ENCODE results near the gene THG1L. TPM values are rescaled to one million over a fixed set of nuclear protein-coding genes. Genes with fewer than 3 reads are reported as not detected.

Gene THG1L
- total RNA-seq, 2 donors from 2014 or later: 14.1 to 16.9 TPM

GRCh38 chr5:157758706-157759105, 27.5 kb downstream of the THG1L start:
- DNase-seq (ENCODE audit: low spot score): no peak
- intact Hi-C loops (cut with DNase I): no loop called here

DNA sequence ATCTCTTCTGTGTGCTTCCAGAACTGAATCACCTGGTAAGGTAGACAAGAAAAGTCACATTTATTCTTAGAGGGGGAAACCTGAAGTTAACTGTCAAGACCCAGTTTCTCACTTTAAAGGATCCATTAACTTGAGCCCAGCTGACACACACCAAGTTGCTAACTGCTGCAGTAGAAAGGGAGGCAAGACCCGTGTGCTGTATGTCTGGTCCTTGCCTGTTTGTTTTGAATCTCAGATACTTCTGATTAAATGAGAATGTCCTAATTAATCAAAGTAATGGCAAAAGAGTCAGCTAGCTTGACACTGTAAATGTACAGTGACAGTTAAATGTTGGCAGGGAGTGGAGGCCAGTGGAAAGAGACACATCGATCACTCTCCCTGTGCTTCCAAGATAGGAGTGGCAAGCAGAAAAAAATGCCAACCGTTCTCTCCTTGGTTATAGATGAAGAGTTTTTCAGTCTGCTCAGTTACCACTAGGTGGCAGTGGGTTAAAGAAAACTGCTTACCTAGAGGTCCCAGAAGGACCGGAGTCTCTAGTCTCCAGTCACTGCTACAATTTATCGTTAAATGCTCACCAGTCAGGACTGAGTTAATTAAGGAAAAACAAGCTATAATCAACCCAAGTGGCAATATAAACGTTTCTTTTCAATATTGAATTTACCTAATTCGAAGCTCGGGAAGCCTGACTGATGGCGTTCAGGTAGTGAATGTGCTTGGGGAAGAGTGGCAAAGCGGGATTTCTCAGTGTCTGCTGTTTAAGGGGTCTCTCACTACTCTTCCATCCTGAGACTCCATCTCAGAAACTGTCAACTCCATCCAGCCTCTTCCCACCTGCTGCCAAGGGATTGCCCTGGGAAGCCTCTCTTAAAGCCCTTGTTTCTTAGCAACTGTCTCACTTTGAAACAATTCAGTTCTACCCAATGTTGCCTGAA, 30.7 kb downstream of the THG1L start:
- Histone ChIP-seq H3K4me3 (no peak overlapping the region), H3K4me1 (replicated peaks) (no peaks in the 10 kb centered on the region), H3K36me3 (no peaks in the 10 kb centered on the region), H3K27ac (no peak overlapping the region), H3K27me3 (replicated peaks; ENCODE audit: insufficient read depth) (no peaks in the 10 kb centered on the region), H3K9me3 (no peaks in the 10 kb centered on the region)
- no peak for TF ChIP-seq POLR2A (IDR thresholded peaks at IDR 0.05)
- peak; percentile 47 to 76 (median 66) for TF ChIP-seq CTCF (IDR thresholded peaks at IDR 0.05)
- intact Hi-C loops (cut with DNase I): loop anchor here (10.0 kb wide), 1 partner anchor 1373 kb away; no protein-coding TSS in a partner anchor
- peak; percentile 36 for DNase-seq (ENCODE audit: low spot score)
- WGBS: 30% methylated on average over 10 of the region's 10 CpGs

More at GRCh38 chr5:157758706-157759105, 27.5 kb downstream of the THG1L start:
- H3K4me1 ChIP-seq (replicated peaks): no peaks in the 10 kb centered on the region
- no peak for TF ChIP-seq POLR2A (IDR thresholded peaks at IDR 0.05)
- no peak for TF ChIP-seq POLR2AphosphoS5 (IDR thresholded peaks at IDR 0.05)
- no peak for TF ChIP-seq CTCF (IDR thresholded peaks at IDR 0.05)
- no peak overlapping the region for H3K4me3 ChIP-seq
- no peaks in the 10 kb centered on the region for H3K9me3 ChIP-seq
- H3K36me3 ChIP-seq: no peaks in the 10 kb centered on the region
- H3K27me3 ChIP-seq (replicated peaks; ENCODE audit: insufficient read depth): no peaks in the 10 kb centered on the region
- no peak overlapping the region for H3K27ac ChIP-seq
- 83% methylated on average over 1 of the region's 1 CpG for WGBS

- TF ChIP-seq POLR2A (IDR thresholded peaks at IDR 0.05) (no peak), POLR2AphosphoS5 (IDR thresholded peaks at IDR 0.05) (no peak), CTCF (IDR thresholded peaks at IDR 0.05) (no peak)
- intact Hi-C loops (cut with DNase I): loop anchor here (10.0 kb wide), 1 partner anchor 1370 kb away; no protein-coding TSS in a partner anchor
- Histone ChIP-seq H3K27ac (no peak overlapping the region), H3K9me3 (no peaks in the 10 kb centered on the region), H3K4me3 (no peak overlapping the region), H3K36me3 (no peaks in the 10 kb centered on the region), H3K4me1 (replicated peaks) (no peaks in the 10 kb centered on the region), H3K27me3 (replicated peaks; ENCODE audit: insufficient read depth) (no peaks in the 10 kb centered on the region)
- 84% methylated on average over 6 of the region's 6 CpGs for WGBS
- DNase-seq (ENCODE audit: low spot score): no peak
Measured at GRCh38 chr5:157764531-157764930, 33.3 kb downstream of the THG1L start.

- DNase-seq (ENCODE audit: low spot score): no peak
- no peak for TF ChIP-seq POLR2AphosphoS5 (IDR thresholded peaks at IDR 0.05)
- no peak for TF ChIP-seq POLR2A (IDR thresholded peaks at IDR 0.05)
- TF ChIP-seq CTCF (IDR thresholded peaks at IDR 0.05): no peak
- Histone ChIP-seq H3K4me3 (no peak overlapping the region), H3K9me3 (no peaks in the 10 kb centered on the region), H3K27me3 (replicated peaks; ENCODE audit: insufficient read depth) (no peaks in the 10 kb centered on the region), H3K27ac (no peak overlapping the region), H3K36me3 (no peaks in the 10 kb centered on the region), H3K4me1 (replicated peaks) (no peaks in the 10 kb centered on the region)
- WGBS: 90% methylated on average over 7 of the region's 7 CpGs
- intact Hi-C loops (cut with DNase I): loop anchor here (10.0 kb wide), 1 partner anchor 1368 kb away; no protein-coding TSS in a partner anchor
Measured at GRCh38 chr5:157766442-157766841, 35.2 kb downstream of the THG1L start.
